ENCODE results near the gene XPOT.

Gene XPOT

DNA sequence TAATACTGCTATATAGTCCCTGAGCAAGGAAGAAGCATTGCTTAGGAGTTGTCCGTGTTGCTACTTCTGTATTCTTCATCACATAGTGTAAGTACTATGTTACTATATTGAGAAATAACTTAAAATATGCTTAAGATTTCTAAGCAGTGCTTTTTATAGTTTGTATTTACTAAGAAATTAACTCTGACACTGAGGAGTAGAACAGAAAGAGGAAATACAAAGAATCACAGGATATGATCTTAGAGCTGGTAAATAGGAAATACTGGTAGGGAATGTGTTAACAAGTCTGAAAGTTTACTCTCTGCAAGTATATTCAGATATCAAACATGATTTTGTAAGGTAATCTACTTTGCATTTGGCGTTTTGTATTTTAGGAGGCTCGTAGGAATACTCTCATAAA, 15.5 kb downstream of the XPOT start:
- no peak for FAIRE-seq

- no peak for FAIRE-seq
Measured at GRCh38 chr12:64427988-64428387, 23.8 kb downstream of the XPOT start.

DNA sequence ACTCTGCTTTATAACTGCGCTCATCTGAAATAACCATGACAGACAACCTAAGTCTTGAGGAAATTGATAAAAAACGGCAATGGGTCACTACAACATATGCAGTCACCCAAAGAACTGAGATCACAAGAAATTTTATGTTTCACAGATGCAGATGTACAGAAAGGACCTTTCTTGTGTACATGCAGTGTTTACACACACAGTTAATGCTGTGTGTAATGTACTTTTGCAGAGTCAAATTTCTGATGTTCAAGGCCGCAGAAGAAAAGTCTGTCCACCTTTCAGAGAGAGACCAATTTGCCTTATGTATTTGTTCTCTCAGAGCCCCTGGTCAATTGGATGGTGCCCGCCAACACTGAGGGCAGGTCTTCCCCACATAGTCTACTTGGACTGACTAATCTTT, 24.8 kb downstream of the XPOT start:
- FAIRE-seq: no peak

GRCh38 chr12:64430886-64431285, 26.7 kb downstream of the XPOT start:
- FAIRE-seq: no peak

DNA sequence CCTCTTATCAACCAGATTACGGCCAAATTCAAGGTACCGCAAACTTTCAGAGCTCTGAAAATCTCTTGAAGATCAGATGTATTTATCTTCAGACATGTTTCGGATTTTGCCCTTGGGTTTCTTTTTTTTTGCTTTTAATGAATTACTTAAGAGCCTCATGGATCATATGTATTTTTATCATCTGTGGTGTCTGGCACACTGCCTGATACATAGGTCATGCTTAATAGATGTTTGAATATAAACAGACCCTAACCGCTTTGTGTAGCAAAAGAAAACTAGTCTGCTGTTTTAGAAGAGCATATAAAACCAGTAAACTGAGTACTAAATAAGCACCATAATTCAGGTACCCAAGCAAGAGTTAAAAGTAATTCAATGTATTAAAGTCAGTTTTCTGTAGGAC, 27.6 kb downstream of the XPOT start:
- no peak for FAIRE-seq

- no peak for FAIRE-seq
Measured at GRCh38 chr12:64433915-64434314, 29.7 kb downstream of the XPOT start.

DNA sequence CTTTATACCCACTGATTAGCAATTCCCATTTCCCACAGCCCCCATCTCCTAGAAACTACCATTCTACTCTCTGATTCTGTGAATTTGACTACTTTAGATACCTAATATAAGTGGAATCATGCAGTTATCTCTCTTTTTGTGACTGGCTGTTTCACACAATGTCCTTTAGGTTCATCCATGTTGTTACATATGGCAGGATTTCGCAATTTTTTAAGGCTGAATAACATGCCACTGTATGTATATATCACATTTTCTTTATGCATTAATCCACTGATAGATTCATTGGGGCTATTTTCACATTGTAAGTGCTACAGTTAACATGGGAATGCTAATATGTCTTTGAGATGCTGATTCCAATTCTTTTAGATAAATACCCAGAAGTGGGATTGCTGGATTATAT, 35.9 kb downstream of the XPOT start:
- FAIRE-seq: no peak

GRCh38 chr12:64445490-64445889, 41.3 kb downstream of the XPOT start:
- FAIRE-seq: no peak

- no peak for FAIRE-seq
Measured at GRCh38 chr12:64446295-64446694, 42.1 kb downstream of the XPOT start.

- FAIRE-seq: no peak
Measured at GRCh38 chr12:64450057-64450640, 46.0 kb downstream of the XPOT start.

DNA sequence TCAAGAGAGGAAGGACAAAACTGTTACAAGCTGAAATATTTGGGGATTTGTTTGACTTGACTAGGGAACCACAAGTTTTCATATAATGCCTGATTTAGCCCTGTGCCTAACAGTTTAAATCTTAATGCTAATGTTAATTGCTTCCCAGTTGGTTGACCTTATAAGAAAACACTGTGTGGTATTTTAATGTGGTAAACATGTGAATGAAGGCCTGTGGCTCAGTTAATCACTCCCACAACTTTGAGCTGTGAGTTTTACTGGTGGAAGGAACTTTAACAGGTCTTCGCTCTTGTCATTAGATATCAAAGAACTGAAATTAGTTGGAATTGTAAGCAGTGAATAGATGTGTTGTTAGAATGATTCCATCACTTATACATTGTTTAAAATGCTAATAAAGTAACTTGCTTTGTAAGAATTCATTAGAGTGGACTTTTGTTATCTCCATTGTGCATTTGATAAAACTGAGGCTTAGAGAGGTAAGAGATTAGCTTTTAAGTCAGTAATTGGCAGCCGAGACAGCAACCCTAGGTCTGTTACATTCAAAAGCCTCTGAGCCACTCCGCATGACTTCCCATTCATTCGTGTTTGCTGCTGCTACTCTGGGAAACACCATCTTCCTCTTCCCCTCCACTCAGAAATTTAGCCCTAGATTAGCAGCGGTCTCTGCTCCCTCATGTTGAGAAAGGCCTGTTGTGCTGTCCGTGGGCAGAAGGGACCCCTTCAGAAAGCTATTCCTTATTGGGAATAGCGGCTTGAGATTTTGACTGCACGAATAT, 46.7 kb downstream of the XPOT start:
- FAIRE-seq: no peak

GRCh38 chr12:64451687-64452558, 47.7 kb downstream of the XPOT start, which contains the start of gene TBK1:
TSS of gene TBK1 (plus strand) at chr12:64452120. CDS start at chr12:64455871, 3,751 bp downstream.
- FAIRE-seq: no peak

GRCh38 chr12:64452559-64453329, 48.6 kb downstream of the XPOT start:
- FAIRE-seq: no peak

- FAIRE-seq: no peak
Measured at GRCh38 chr12:64455506-64455905, 51.3 kb downstream of the XPOT start.

- FAIRE-seq: no peak
Measured at GRCh38 chr12:64456119-64456518, 51.9 kb downstream of the XPOT start.

DNA sequence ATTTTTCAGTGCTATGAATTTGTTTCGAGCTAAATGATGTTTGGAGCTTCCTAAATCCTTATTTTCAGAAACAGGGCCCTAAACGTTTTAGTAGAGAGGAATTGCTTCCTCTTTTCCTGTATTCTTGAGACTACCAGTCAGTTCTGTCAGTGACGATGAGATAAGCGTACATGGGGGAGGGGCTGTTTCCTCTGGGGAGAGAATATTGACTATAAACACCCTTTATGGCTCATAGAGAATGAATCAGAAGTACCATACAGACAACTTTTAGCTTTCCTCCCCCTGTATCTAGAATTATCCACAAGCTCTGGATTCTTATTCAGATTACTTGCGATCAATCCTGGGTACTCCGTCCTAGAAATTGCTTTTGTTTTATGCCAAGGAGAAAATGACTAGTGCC, 52.8 kb downstream of the XPOT start:
- no peak for FAIRE-seq

- FAIRE-seq: no peak
Measured at GRCh38 chr12:64457466-64457865, 53.3 kb downstream of the XPOT start.

DNA sequence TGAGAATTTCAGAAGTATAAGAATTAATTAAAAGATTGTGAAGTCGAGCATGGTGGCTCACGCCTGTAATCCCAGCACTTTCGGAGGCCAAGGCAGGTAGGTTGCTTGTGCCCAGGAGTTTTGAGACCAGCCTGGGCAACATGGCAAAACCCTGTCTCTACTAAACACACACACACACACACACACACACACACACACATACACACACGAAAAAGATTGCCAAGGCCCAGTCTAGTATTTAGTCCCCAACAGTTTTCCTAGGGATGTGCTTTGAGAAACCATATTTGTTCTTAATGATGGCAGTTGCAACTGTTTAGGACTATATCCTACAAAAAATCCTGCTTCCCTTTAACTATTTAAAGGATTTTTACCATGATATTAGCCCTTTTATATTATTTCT, 53.7 kb downstream of the XPOT start:
- no peak for FAIRE-seq

DNA sequence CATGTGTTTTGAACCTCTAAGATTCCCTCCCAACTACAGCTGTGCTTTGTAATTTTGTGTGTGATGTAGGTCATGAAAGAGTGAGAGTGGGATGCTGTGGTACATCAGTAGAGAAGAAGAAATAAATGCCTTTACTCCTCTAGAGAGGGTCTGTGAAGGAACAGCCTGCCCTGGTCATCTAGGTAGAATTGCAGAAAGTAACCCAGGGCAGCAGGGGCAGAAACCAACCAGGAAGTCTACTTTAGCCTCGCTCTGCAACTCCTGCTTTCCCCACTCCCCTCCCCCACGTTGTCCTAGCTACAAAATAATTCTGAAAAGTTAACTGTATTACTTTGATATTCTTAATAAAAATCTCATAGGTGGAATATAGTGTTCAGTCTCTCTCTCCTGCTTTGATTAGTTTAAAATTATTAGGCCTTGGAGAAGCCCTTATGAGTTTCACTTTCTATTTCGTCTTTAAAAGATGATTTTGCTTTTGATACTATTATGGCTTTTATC, 55.3 kb downstream of the XPOT start:
- no peak for FAIRE-seq

- no peak for FAIRE-seq
Measured at GRCh38 chr12:64461634-64462414, 57.6 kb downstream of the XPOT start.

- FAIRE-seq: no peak
Measured at GRCh38 chr12:64466178-64466577, 62.0 kb downstream of the XPOT start.

DNA sequence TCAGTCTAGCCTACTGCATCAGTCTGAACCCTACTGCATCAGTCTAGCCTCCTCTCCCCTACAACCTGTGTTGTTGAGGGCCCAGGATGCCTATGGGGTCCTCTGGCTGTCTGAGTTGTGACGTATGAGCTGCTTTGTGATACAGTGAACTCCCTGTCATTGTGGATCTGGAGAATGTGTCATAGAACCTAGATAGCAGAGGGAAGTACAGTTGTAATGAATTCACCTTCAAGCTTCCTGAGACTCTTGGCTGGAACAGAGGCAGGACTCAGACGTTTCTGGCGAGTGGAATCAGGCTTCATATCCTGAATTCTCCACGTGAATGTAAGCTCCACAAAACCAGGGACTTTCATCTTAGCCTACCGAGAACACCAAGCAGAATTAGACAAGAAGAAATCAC, 64.8 kb downstream of the XPOT start:
- no peak for FAIRE-seq

Data from TTC549 (cell line).